ENCODE measurements around the gene TACR1.

DNA sequence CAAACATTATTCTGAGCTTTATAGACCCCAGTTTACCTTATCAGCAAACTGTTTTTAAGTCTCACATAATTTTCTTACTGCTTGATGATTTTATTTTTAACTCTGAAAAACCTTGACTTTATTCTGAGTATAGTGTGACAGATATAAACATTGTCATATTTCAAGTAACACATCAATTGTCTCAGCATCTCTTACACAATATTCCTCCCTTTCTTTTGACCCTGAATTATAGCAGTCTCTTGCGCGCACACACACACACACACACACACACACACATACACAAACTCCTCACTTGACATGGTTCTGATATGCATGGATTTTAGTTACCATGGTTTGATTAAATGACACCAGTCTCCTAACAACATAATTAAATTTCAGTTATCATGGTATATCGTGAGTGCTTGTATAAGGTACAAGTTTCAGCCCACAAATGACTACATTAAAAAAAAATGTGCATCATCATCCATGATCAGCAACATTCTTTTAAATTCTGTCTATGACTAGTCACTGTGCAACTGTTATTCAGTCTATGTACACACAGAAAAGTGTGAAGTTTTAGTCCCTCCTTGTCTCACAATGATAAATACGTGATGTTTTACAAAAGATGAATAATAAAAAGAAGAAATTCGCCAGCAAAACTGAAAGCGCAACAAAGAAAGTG lies 39.5 kb upstream of the TACR1 start:
- TF ChIP-seq, protein P1, sequence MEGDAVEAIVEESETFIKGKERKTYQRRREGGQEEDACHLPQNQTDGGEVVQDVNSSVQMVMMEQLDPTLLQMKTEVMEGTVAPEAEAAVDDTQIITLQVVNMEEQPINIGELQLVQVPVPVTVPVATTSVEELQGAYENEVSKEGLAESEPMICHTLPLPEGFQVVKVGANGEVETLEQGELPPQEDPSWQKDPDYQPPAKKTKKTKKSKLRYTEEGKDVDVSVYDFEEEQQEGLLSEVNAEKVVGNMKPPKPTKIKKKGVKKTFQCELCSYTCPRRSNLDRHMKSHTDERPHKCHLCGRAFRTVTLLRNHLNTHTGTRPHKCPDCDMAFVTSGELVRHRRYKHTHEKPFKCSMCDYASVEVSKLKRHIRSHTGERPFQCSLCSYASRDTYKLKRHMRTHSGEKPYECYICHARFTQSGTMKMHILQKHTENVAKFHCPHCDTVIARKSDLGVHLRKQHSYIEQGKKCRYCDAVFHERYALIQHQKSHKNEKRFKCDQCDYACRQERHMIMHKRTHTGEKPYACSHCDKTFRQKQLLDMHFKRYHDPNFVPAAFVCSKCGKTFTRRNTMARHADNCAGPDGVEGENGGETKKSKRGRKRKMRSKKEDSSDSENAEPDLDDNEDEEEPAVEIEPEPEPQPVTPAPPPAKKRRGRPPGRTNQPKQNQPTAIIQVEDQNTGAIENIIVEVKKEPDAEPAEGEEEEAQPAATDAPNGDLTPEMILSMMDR (IDR thresholded peaks at IDR 0.05; ENCODE audit: poor library complexity) = no peak
- TF ChIP-seq EZH2 (IDR thresholded peaks at IDR 0.05; ENCODE audit: borderline replicate concordance) = no peak
